WTC11 (cell line): ENCODE data around the gene WFDC1. TPM values are rescaled to one million over a fixed set of nuclear protein-coding genes. Genes with fewer than 3 reads are reported as not detected.

Experiments
- ATAC-seq: fragments of 200-7000 bp; cut with Tn5 transposase; 2 replicates; pipeline ENCODE4 v1.10.0; 2021; ENCODE audit warnings: mild to moderate bottlenecking, moderate library complexity
- CTCF ChIA-PET: fragments of 300-600 bp; sonication (Branson Sonifier 250); formaldehyde crosslinking; loops from one replicate; lab custom pipeline; 2021; ENCODE audit warnings: antibody characterized with exemption; lab: Charles Lee
- POLR2A ChIA-PET: fragments of 350-600 bp; sonication (Branson Sonifier 250); formaldehyde crosslinking; loops from one replicate; lab custom pipeline; 2021; ENCODE audit warnings: antibody characterized with exemption; lab: Charles Lee
- DNase-seq: peaks from one replicate; pipeline ENCODE4 v3.0.0; 2021; ENCODE audit warnings: low spot score
- H3K27ac Mint-ChIP-seq: 2 replicates; pipeline ENCODE4 v1.8.0; 2021; ENCODE audit warnings: mixed read lengths
- H3K27me3 Mint-ChIP-seq: 2 replicates; pipeline ENCODE4 v1.8.0; 2021; ENCODE audit warnings: low read depth, mild to moderate bottlenecking, moderate library complexity, mixed read lengths
- H3K36me3 Mint-ChIP-seq: 2 replicates; pipeline ENCODE4 v1.8.0; 2021; ENCODE audit warnings: mixed read lengths
- H3K4me1 Mint-ChIP-seq: 2 replicates; pipeline ENCODE4 v1.8.0; 2022; ENCODE audit warnings: mixed read lengths
- H3K4me3 Mint-ChIP-seq: 2 replicates; pipeline ENCODE4 v1.8.0; 2021; ENCODE audit warnings: mild to moderate bottlenecking, moderate library complexity, mixed read lengths
- H3K9me3 Mint-ChIP-seq: 2 replicates; pipeline ENCODE4 v1.8.0; 2021; ENCODE audit warnings: mixed read lengths
- E2F5 ChIP-seq: sonication (generic); formaldehyde crosslinking; IDR thresholded peaks from 2 replicates; pipeline ENCODE4 v1.8.1; 2022; ENCODE audit warnings: mild to moderate bottlenecking, moderate library complexity, missing genetic modification reagents
- ERG ChIP-seq: fragments of 250-450 bp; sonication (Bioruptor Pico); IDR thresholded peaks from 2 replicates; pipeline ENCODE4 v1.8.0; 2021; ENCODE audit warnings: mild to moderate bottlenecking
- FOXP4 ChIP-seq: sonication (generic); formaldehyde crosslinking; IDR thresholded peaks from 2 replicates; pipeline ENCODE4 v1.8.0; 2022; ENCODE audit warnings: mild to moderate bottlenecking, missing genetic modification reagents
- GRHL2 ChIP-seq: fragments of 250-450 bp; sonication (Bioruptor Pico); IDR thresholded peaks from 2 replicates; pipeline ENCODE4 v1.8.0; 2022; ENCODE audit warnings: mild to moderate bottlenecking, moderate library complexity; ENCODE audit not compliant: insufficient replicate concordance, severe bottlenecking
- HMGXB4 ChIP-seq: sonication (generic); formaldehyde crosslinking; IDR thresholded peaks from 2 replicates; pipeline ENCODE4 v1.8.1; 2023; ENCODE audit warnings: mild to moderate bottlenecking, moderate library complexity, missing genetic modification reagents
- NFE2L1 ChIP-seq: sonication (generic); formaldehyde crosslinking; IDR thresholded peaks from 2 replicates; pipeline ENCODE4 v1.8.1; 2023; ENCODE audit warnings: missing genetic modification reagents
- NR1H2 ChIP-seq: sonication (generic); formaldehyde crosslinking; IDR thresholded peaks from 2 replicates; pipeline ENCODE4 v1.9.0; 2021; ENCODE audit warnings: mild to moderate bottlenecking, moderate library complexity, missing genetic modification reagents
- OVOL2 ChIP-seq: fragments of 250-450 bp; sonication (Bioruptor Pico); IDR thresholded peaks from 2 replicates; pipeline ENCODE4 v1.9.0; 2021; ENCODE audit warnings: mild to moderate bottlenecking, borderline replicate concordance
- TEAD1 ChIP-seq: sonication (generic); formaldehyde crosslinking; IDR thresholded peaks from 2 replicates; pipeline ENCODE4 v1.8.0; 2022; ENCODE audit warnings: mild to moderate bottlenecking, missing genetic modification reagents
- TP53 ChIP-seq: sonication (generic); formaldehyde crosslinking; IDR thresholded peaks from 2 replicates; pipeline ENCODE4 v1.8.1; 2023; ENCODE audit warnings: mild to moderate bottlenecking, missing genetic modification reagents
- ZBTB21 ChIP-seq: sonication (generic); formaldehyde crosslinking; IDR thresholded peaks from 2 replicates; pipeline ENCODE4 v1.8.1; 2023; ENCODE audit warnings: mild to moderate bottlenecking, missing genetic modification reagents, borderline replicate concordance
- total RNA-seq: library from RNA; stranded (reverse); gene quantifications from 3 replicates; pipeline ENCODE4 v1.2.3, GENCODE V29; 2021
- TF ChIP-seq, protein P1 (sequence below): sonication (generic); formaldehyde crosslinking; IDR thresholded peaks from 2 replicates; pipeline ENCODE4 v1.8.1; 2022; ENCODE audit warnings: missing genetic modification reagents, borderline replicate concordance
- TF ChIP-seq, protein P2 (sequence below): sonication (generic); formaldehyde crosslinking; conservative IDR thresholded peaks from 2 replicates; pipeline ENCODE4 v1.8.1; 2023; ENCODE audit warnings: mild to moderate bottlenecking, low read depth, missing genetic modification reagents, moderate library complexity
- TF ChIP-seq, protein P3 (sequence below): sonication (generic); formaldehyde crosslinking; IDR thresholded peaks from 2 replicates; pipeline ENCODE4 v1.8.1; 2023; ENCODE audit warnings: mild to moderate bottlenecking, missing genetic modification reagents

WFDC1 gene
- total RNA-seq, 1 experiment from 2014 or later: 0.50 TPM

- H3K27me3 Mint-ChIP-seq: no peaks in the 10 kb centered on the region
- H3K4me1 Mint-ChIP-seq: peaks cover 8% of the 10 kb centered on the region
Observed at GRCh38 chr16:84356176-84356575, 61.5 kb downstream of the WFDC1 start.

GRCh38 chr16:84356591-84357116 lies 62.0 kb downstream of the WFDC1 start:
- H3K36me3 Mint-ChIP-seq: no peaks in the 10 kb centered on the region
- H3K4me1 Mint-ChIP-seq: peaks cover 8% of the 10 kb centered on the region
- TF ChIP-seq E2F5 (CRISPR knock-in tag): no peak
- no peak for TF ChIP-seq OVOL2
- TF ChIP-seq, protein P1, sequence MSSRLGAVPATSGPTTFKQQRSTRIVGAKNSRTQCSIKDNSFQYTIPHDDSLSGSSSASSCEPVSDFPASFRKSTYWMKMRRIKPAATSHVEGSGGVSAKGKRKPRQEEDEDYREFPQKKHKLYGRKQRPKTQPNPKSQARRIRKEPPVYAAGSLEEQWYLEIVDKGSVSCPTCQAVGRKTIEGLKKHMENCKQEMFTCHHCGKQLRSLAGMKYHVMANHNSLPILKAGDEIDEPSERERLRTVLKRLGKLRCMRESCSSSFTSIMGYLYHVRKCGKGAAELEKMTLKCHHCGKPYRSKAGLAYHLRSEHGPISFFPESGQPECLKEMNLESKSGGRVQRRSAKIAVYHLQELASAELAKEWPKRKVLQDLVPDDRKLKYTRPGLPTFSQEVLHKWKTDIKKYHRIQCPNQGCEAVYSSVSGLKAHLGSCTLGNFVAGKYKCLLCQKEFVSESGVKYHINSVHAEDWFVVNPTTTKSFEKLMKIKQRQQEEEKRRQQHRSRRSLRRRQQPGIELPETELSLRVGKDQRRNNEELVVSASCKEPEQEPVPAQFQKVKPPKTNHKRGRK (CRISPR knock-in tag): no peak
- ATAC-seq (no peak), DNase-seq (no peak)
- no peaks in the 10 kb centered on the region for H3K9me3 Mint-ChIP-seq
- no peaks in the 10 kb centered on the region for H3K27me3 Mint-ChIP-seq
- H3K27ac Mint-ChIP-seq: no peak overlapping the region
- POLR2A ChIA-PET: no interaction called here
- CTCF ChIA-PET: interaction anchor here (0.7 to 2.0 kb wide), 2 partner anchors 19 to 49 kb away, joined by 3 to 5 read pairs; no protein-coding TSS in a partner anchor
- H3K4me3 Mint-ChIP-seq: no peak overlapping the region

More at GRCh38 chr16:84356176-84356575, 61.5 kb downstream of the WFDC1 start:
- no peaks in the 10 kb centered on the region for H3K9me3 Mint-ChIP-seq
- CTCF ChIA-PET: interaction anchor here (0.7 to 2.0 kb wide), 2 partner anchors 19 to 48 kb away, joined by 3 to 5 read pairs; no protein-coding TSS in a partner anchor
- DNase-seq: no peak
- POLR2A ChIA-PET: no interaction called here
- ATAC-seq: no peak
- no peak for TF ChIP-seq ERG (CRISPR knock-in tag)
- TF ChIP-seq, protein P2, sequence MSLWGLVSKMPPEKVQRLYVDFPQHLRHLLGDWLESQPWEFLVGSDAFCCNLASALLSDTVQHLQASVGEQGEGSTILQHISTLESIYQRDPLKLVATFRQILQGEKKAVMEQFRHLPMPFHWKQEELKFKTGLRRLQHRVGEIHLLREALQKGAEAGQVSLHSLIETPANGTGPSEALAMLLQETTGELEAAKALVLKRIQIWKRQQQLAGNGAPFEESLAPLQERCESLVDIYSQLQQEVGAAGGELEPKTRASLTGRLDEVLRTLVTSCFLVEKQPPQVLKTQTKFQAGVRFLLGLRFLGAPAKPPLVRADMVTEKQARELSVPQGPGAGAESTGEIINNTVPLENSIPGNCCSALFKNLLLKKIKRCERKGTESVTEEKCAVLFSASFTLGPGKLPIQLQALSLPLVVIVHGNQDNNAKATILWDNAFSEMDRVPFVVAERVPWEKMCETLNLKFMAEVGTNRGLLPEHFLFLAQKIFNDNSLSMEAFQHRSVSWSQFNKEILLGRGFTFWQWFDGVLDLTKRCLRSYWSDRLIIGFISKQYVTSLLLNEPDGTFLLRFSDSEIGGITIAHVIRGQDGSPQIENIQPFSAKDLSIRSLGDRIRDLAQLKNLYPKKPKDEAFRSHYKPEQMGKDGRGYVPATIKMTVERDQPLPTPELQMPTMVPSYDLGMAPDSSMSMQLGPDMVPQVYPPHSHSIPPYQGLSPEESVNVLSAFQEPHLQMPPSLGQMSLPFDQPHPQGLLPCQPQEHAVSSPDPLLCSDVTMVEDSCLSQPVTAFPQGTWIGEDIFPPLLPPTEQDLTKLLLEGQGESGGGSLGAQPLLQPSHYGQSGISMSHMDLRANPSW (CRISPR knock-in tag): no peak
- TF ChIP-seq, all 79 proteins: peak for 0
- no peak overlapping the region for H3K4me3 Mint-ChIP-seq
- H3K36me3 Mint-ChIP-seq: no peaks in the 10 kb centered on the region
- H3K27ac Mint-ChIP-seq: no peak overlapping the region

DNA sequence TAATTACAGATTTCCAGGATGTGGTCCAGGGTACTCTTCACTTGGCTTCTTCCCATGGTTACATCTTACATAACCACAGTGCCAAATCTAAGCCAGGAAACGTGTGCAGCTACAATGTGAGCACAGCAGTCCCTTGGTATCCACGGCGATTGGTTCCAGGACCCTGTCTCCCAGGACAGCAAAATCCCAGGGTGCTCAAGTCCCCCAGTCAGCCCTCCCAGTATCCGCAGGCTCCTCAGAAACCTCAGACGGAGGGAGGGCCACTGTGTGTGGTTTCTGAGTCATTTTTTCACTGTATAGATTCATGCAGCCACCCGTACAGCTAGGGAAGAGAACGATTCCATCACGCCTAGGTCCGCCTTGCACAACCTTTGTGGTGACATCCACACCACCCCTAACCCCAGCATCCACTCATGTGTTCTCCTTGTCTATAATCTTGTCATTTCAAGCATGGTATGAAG lies 62.5 kb downstream of the WFDC1 start:
- Mint-ChIP-seq H3K4me1 (peaks cover 10% of the 10 kb centered on the region), H3K9me3 (no peaks in the 10 kb centered on the region), H3K4me3 (no peak overlapping the region), H3K27ac (no peak overlapping the region), H3K36me3 (no peaks in the 10 kb centered on the region), H3K27me3 (no peaks in the 10 kb centered on the region)
- ChIA-PET POLR2A (no interaction called here), CTCF (interaction anchor here (0.7 to 2.0 kb wide), 2 partner anchors 18 to 49 kb away, joined by 3 to 5 read pairs; no protein-coding TSS in a partner anchor)
- no peak for DNase-seq
- ATAC-seq: no peak
- TF ChIP-seq OVOL2 (no peak), ZBTB21 (no peak), HMGXB4 (no peak), FOXP4 (no peak), TP53 (no peak), NFE2L1 (CRISPR knock-in tag) (no peak), GRHL2 (CRISPR knock-in tag) (no peak), TEAD1 (CRISPR knock-in tag) (no peak), NR1H2 (CRISPR knock-in tag) (no peak)
- TF ChIP-seq, protein P3, sequence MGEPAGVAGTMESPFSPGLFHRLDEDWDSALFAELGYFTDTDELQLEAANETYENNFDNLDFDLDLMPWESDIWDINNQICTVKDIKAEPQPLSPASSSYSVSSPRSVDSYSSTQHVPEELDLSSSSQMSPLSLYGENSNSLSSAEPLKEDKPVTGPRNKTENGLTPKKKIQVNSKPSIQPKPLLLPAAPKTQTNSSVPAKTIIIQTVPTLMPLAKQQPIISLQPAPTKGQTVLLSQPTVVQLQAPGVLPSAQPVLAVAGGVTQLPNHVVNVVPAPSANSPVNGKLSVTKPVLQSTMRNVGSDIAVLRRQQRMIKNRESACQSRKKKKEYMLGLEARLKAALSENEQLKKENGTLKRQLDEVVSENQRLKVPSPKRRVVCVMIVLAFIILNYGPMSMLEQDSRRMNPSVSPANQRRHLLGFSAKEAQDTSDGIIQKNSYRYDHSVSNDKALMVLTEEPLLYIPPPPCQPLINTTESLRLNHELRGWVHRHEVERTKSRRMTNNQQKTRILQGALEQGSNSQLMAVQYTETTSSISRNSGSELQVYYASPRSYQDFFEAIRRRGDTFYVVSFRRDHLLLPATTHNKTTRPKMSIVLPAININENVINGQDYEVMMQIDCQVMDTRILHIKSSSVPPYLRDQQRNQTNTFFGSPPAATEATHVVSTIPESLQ (CRISPR knock-in tag): no peak
